OCI-M2 (cell line): ENCODE data around the gene IGF1R.

Experiments
- DNase-seq: peaks from one replicate; lab custom pipeline; 2025; ENCODE audit not compliant: unreplicated experiment; lab: John Stamatoyannopoulos, UW

IGF1R gene

DNA sequence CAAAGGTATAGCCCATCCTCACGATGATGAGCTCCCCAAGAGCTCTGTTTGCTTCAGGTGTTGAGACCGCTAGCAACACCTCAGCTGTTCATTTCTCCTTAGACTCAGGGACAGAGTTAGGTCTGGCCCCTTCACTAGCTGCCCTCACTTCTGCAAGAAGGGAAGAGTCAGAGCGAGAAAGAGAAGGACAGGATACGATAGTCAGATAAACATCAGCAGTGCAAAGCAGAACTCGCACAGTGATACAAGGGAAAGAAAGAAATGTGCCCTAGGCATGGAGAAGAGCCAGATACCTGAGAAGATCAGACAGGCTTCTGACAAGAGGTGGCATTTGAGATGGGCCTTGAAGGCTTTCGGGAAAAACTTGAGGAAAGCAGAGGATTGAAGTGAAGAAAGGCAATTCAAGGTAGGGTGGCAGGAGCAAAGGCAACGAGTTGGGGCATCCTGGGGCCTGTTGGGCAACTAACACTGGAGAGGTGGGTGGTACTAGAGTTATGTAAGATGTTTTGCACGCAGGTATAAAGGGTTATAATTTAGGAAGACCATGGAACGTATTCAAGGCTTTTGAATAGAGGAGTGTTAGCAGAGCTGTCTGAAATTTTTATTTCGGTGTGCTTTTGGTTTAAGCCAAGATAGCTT is 253.2 kb downstream of the IGF1R start:
- DNase-seq, result no peak

DNA sequence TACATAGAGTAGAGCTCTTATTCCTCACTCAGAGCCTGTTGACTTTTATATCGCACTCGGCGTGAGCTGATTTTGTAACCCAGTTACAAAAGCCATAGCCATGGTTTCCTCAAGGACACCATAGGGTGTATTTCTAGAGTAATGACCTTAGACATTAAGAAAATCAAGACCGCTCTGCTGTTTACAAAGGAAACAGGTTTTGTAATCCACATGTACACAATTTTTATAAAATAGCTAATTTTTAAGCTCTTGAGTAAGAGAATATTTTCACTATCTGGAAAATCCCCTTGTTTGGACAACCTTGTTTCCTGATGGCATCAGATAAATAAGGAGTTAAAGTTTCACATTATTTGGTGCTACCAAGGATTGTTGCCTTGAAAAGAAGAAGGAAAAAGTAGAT is 254.6 kb downstream of the IGF1R start:
- DNase-seq, result no peak

DNA sequence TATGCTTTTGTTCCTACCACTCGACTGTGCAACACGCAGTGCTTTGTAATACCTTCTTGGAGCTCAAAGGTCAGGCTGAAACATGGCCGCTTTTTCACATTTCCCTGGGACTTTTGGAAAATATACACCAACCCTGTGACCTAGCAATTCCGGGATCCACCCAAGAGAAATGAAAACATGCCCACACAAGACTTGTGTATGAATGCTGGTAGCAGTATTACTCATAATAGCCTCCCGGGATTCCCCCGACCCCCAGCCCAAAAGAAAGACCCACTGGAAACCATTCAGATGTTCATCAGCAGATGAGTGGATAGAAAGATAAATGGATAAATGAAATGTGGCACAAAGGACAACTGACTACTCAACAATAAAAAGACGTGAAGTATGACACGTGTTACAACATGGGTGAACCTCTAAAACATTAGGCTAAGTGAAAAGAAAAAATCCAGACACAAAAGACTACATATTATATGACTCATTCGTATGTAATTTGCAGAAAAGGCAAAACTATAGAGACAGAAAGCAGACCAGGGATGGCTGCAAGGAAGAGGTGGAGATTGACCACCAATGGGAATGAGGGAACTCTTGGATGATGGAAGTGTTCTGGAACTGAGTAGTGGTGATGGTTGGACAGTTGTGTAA is 255.2 kb downstream of the IGF1R start:
- DNase-seq, result no peak

DNA sequence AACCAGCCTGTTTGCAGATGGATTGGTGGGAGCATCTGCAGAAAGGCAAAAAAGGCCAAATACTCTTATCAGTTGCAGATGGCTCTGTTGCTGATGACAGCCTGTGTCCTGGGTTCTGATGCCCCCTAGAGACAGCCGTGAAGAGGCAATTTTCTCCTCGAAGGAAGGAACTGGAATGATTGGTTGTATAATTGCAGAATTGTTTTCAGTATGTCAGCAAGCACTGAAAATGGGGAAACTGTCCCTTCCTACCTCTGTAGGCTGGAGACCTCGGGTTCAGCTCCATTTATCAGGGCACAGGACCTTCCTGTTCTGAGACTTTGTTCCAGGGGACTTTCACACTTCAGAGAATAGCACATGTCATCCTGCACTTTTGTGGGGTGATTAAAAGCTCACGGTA is 256.2 kb downstream of the IGF1R start:
- no peak for DNase-seq

DNA sequence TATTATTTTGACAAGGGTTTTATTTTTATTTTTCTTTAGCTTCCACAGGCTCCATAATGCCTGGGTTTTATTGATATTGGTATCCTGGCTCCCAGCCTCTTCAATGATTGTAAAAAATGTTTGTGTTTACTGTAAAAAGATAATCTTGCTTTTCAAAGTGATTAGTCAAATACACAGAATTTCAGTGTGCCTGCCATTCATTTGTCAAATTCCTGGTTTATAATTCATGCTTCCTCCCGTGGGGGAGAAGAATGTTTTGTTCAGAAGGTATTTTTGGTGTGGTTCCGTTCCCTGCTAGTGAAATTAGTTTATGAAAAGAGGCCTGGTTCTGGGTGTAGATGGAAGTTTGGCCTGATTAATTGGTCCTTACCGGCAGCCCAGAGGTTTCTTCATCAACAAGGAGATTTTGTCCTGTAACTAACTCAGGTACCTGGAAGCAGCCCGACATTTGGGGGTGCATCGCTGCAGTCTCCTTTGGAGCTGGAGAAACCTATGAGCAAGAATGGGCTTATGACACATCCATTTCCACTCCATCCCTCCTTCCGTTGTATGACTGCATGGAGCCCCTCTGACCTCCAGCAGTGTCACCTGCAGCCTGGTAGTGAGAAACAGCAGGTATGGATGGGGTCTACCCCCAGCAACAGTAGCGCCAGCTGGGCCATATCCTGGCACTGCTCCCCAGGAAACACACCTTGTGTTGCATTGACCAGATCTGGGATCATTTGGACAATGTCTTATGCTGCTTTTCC is 257.8 kb downstream of the IGF1R start:
- no peak for DNase-seq

DNA sequence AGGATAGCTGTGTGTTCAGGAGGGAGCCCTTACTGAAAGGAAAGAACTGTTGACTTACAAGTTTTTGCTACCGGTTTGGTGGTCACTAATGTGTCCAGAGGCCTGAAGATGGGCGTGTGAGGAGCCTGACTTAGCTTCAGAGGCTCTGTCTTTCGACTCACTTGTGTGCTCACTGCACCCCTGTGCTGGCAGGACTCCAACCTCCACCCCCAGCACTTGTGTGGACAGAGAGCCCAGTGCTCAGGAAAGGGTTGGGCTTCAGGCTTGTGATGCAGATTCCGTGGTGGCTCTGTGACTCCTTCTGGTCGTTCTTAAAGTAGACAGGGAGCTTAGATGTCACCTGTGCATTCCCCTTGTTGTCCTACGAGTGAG is 258.4 kb downstream of the IGF1R start:
- no peak for DNase-seq

DNA sequence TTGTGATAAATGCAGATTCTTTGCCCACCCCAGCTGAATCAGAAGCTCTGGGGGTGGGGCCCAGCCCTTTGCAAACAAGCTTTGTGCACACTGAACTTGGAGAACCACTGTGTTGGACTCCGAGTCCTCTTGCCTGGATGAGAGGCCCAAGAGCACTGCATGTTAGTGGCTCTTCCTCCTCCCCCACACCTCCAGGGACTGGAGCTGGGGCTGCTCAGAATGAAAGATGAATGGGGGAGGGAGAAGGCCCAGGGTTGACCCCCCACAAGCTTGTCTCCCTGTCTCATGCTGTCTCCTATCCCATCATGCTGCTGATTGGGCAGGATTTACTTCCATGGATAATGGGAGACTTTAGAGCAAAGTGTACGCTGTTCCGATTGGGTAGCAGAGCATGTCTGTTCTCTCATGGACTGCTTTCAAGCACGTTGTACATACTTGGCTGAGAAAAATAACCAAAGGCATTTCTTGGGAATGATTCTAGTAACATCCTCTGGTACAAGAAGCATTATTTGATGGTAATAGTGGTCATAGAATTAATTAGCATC is 259.7 kb downstream of the IGF1R start:
- no peak for DNase-seq

DNA sequence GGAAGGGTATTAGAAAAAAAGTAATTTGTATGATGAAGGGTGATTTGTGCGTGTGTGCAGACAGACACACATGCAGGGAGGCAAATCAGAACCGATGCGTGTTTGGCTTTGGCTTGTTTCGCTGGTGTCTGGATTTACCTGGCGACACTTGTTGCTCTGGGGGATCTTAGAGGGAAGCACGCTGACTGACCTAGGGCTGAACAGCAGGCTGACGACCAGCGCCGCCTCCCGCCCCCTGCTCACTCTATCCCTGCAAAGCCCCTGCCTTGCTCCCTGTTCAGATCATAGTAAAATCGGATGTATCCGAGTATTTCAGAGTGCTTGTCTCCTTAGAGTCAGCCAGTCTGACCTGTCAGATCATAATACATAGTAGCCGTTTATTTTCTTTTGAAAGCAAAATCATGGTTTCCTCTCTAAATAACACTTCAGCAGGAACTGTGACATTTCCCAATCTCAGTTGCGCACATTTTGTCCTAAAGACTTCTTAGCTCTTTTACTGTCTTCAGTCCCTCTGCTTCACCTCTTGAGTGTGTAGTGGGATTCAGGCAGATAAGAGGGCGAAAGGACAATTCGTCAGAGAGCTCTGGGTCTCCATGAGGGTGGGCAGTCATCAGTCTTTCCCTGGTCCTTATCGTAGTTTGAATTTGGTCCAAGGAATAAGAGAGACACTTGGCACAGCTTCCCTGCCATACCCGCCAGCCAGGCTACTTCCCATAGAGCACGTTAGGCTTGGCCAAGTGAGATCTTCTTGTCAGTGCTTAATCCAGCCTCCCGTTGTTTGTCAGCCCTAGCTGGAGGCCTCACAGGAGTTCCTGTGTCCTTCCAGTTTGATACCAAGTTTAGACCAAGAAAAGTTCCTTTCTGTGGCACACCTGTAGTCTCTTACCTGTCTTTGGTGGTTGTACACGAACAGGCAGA is 261.9 kb downstream of the IGF1R start:
- DNase-seq, result no peak

DNA sequence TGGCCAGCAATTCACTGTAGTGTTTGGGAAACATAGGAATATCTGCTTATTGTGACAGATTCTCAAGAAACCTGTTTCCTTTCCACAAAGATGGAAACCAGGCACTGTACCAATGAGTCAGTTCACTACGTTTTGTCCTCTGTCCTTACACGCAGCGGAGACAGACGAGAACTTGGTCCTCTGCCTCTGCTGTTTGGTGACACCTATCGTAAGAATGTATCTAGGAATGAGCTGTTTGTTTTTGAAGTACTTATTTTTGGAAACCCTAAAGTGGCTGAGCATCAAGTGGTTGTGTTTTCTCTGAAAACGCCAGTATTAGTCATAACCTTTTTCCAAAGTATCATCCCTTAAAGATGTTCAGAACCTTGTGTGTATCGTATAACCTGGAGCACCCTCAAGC is 266.3 kb downstream of the IGF1R start:
- DNase-seq, result no peak

DNA sequence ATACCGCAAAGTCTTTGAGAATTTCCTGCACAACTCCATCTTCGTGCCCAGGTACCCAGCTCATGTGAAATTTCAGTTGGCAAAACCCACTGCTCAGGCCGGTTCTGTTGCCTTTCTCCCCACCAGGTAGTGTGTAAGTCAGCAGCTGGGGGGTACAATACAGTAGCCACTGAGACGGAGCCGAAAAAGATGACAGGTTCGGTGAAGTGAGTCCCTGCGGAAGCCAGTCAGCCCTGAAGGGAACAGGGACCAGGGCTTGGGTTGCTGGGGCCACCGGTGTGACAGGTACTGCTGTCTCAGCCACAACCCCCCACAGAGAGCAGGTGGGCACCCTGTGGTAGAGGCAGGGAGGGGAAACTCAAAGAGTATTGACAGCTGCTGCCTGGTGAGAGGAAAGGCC is 268.5 kb downstream of the IGF1R start:
- no peak for DNase-seq

DNA sequence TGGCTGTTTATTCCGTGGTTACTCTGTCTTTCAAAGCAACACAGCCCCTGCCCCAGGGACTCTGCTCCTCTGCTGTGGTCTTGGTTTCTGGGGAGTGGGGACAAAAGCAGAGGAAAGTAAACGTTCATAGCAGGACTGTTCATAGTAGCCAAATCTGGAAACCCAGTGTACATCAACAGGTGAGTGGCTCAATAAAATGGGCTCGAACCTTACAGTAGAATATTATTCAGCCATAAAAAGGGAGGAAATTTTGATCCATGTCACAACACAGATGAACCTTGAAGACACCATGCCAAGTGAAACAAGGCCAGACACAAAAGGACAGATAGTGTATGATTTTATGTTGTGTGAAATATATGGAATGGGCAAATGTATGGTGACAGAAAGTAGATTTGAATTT is 269.1 kb downstream of the IGF1R start:
- DNase-seq, result no peak

DNA sequence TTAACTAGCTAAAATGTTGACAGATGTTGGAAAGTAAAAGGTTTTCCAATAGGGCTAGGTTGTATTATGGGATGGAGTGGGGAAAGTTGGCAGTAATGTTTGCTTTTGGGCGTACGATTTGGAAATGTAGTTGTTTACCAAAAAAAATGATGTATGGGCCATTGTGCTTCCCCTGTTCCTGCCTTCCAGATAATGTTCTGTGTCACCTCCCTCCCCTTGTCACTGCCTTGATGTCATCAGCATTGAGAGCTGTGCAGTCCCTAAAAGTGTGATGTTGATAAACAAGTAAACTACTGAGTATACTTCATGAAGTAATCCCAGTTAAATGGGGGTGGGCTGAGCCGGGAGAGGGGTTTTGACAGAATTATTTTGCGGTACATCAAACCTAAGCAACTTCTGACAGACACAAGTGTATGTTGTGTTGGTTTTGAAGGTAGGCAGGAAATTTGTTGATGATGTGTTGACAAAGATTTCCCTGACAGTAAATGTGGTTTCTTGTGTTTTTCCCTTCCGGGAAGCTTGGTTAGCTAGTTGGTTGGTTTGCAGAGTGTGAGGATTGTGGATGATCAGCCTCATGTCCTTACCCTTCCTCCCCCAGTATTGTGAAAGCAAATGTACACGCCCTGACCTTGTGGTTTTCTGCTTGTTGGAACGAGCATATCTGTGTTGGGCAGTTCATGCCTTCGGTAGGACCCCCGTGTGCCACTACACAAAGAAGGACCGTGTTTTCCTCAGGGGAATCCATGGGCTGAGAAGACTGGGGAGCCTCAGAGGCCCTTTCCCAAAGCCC is 271.9 kb downstream of the IGF1R start:
- no peak for DNase-seq

DNA sequence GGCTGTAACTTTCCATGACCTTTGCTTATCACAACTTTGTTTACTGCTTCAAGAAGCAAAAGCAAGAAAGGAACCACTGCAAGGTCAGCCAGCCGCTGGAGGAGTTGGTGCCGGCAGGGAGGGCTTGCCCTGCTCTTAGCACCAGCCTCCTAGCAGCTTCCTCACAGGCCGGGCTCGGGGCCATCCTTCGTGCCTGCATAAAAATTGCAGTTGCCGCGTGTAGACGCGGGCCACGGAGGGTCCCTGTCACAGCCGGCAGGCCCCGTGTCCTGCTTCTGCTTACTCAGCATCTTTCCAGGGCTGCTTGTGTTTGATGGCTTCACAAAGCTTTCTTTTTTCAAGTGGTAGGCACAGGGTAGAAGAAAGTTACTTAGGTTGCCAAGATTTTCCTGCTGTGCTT is 274.8 kb downstream of the IGF1R start:
- DNase-seq, result no peak

DNA sequence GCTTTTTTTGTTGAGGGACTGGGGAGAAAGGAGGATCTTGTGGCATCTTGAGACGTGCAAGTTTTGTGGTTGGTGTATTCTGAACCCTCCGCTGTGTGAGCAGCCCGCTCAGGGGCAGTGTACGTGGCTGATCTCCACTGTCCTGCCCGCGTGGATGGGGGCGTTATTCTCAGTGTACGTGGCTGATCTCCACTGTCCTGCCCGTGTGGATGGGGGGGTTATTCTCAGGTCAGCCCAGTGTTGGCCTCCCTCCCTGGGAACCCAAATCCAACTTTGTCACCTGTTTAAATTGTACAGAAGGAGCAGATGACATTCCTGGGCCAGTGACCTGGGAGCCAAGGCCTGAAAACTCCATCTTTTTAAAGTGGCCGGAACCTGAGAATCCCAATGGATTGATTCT is 275.2 kb downstream of the IGF1R start:
- no peak for DNase-seq

DNA sequence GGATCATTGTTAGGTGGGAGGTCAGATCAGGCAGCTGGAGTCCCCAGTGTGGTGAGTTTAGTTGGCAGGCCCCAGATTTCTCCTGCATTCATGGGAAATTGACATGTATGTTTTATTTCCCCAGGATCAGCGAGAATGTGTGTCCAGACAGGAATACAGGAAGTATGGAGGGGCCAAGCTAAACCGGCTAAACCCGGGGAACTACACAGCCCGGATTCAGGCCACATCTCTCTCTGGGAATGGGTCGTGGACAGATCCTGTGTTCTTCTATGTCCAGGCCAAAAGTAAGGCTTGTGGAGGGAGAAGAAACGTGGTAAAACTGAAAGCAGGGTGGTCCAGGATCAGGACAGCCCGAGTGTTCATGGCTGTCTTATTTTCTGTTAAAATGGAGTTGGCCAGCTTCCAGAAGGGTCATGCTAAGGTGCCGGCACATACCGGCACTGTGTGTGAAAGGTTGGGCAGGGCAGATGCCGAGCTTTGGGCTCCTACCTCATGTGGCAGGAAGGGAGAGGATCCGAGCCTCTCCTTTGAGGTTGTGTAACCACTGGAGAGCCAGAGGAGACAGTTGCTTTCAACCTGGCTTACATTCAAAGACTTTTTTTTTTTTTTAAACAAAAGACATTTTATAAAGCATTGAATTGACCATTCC is 276.2 kb downstream of the IGF1R start:
- DNase-seq, result no peak

DNA sequence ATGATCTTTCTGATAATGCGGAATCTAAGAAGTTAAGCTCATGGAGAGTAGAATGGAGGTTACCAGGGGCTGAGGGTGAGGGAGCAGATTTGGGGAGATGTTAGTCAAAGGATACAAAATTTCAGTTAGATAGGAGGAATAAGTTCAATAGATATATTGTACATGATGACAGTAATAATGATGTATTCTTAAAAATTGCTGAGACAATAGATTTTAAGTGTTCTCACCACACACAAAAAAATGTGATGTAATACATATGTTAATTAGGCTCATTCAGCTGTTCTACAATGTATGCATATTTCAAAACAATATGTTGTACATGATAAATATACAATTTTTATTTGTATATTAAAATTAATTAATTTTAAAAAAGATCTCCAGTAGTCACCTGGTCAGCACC is 277.9 kb downstream of the IGF1R start:
- DNase-seq, result no peak

DNA sequence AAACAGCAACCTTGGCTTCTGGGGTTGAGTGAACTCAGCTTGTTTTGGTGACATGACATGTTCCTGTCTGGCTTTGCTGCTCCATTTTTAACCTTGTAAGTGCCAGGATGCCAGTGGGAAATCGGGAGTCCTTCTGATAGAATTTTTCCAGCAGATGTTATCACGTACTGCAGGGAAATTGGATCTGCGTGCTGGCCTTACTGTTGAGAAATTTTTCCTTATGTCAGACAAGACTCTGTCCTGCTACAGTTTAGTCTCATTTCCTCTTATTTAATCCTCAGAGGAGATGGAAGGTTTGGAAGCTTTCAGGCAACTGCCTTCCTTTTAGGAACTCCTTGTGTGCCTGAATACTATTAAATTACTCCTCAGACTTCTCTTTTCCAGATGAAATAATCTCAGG is 278.7 kb downstream of the IGF1R start:
- DNase-seq, result no peak

DNA sequence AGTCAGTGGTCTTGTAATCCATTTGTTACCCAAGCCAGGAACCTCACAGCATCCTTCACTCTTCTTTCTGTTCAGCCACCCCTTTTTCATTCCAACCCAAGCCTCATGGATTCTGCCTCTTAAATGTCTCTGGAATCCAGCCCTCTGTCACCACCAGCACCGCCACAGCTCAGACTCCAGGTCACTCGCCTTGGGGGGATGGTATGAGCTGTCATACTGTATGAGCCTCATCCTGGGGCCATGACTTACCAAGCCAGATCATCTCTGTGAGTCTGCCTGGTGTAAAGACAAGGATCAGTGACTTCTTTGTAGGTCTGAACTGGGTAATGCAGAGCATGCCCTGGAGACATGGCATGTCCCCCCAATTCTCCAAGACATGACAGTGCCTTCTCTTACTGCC is 279.7 kb downstream of the IGF1R start:
- DNase-seq, result no peak

DNA sequence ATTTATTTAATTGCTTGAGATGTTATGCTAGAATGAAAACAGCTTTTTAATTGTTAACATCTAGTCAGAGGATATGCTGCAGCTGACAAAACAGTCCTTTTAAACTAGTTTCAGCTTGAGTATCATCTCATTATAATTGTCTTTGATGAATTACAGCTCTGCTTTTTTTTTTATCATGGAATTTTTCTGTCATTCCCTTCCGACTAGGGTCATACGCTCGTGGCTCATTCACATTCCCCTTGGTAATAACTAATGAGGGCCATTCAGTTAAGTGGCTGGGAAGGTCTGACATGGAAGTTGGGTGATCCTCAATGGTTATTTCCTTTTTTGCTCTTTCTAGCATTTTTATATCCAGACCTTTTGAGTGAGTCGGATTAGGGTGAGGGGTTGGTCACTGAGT is 282.2 kb downstream of the IGF1R start:
- no peak for DNase-seq

DNA sequence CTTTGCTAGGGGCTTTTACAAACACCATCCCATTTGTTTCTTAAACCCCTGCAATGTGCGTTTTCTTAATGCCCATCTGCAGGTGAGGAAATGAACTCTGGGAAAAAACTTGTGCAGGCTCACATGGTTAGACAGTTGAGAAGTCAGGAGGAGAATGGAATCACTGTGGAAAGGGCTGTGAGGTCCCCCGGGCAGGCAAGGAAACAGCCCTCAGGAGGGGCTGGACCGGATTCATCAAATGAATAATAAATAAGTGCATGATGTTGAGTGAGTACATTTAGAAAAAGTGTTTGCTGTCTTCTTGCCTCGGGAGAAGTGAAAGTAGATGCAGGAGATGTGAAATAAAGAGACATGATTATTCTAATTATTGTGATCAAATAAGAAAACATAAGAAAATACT is 282.7 kb downstream of the IGF1R start:
- no peak for DNase-seq
